GM23248 (cell line): ENCODE data around the gene ACAP3. TPM values are rescaled to one million over a fixed set of nuclear protein-coding genes. Genes with fewer than 3 reads are reported as not detected.
"Not testable (repeated sequence)": the region's sequence is repeated elsewhere in the genome, so short reads cannot be mapped to it uniquely, and the experiment has no call there.

ENCODE experiments used
- DNase-seq: peaks from one replicate; pipeline ENCODE4 v3.0.0-alpha.2; 2015
- H2AFZ ChIP-seq: fragments of 200-600 bp; sonication (generic); 2 replicates; pipeline ENCODE4 v1.6.1; 2016; ENCODE audit warnings: antibody characterized with exemption
- H3F3A ChIP-seq: fragments of 200-600 bp; sonication (generic); 2 replicates; pipeline ENCODE4 v1.6.1; 2016; ENCODE audit warnings: mild to moderate bottlenecking, antibody characterized with exemption, mixed run types; ENCODE audit not compliant: insufficient read depth
- H3K27ac ChIP-seq: fragments of 200-600 bp; sonication (generic); 2 replicates; pipeline ENCODE4 v1.5.1; 2016; ENCODE audit warnings: mild to moderate bottlenecking
- H3K27me3 ChIP-seq: fragments of 200-600 bp; sonication (generic); replicated peaks from 2 replicates; pipeline ENCODE4 v1.6.1; 2016; ENCODE audit warnings: mild to moderate bottlenecking; ENCODE audit not compliant: insufficient read depth
- H3K36me3 ChIP-seq: fragments of 200-600 bp; sonication (generic); 2 replicates; pipeline ENCODE4 v1.6.1; 2016; ENCODE audit warnings: low read depth, mild to moderate bottlenecking
- H3K4me1 ChIP-seq: fragments of 200-600 bp; sonication (generic); 2 replicates; pipeline ENCODE4 v1.6.1; 2016; ENCODE audit warnings: mild to moderate bottlenecking; ENCODE audit not compliant: insufficient read depth
- H3K4me2 ChIP-seq: fragments of 200-600 bp; sonication (generic); one replicate; pipeline ENCODE4 v1.6.1; 2016; ENCODE audit warnings: mild to moderate bottlenecking; ENCODE audit not compliant: unreplicated experiment
- H3K4me3 ChIP-seq: fragments of 200-600 bp; sonication (generic); 2 replicates; pipeline ENCODE4 v1.5.1; 2016; ENCODE audit warnings: mild to moderate bottlenecking
- H3K79me2 ChIP-seq: fragments of 200-600 bp; sonication (generic); 2 replicates; pipeline ENCODE4 v1.6.1; 2016; ENCODE audit warnings: mild to moderate bottlenecking; ENCODE audit not compliant: insufficient read depth
- H3K9ac ChIP-seq: fragments of 200-600 bp; sonication (generic); 2 replicates; pipeline ENCODE4 v1.6.1; 2016; ENCODE audit warnings: mild to moderate bottlenecking
- H3K9me2 ChIP-seq: fragments of 200-600 bp; sonication (generic); 2 replicates; pipeline ENCODE4 v1.6.1; 2016; ENCODE audit warnings: mixed run types, mild to moderate bottlenecking, moderate library complexity; ENCODE audit not compliant: insufficient read depth
- H3K9me3 ChIP-seq: fragments of 200-600 bp; sonication (generic); one replicate; pipeline ENCODE4 v1.6.1; 2017; ENCODE audit warnings: low read depth
- H4K20me1 ChIP-seq: fragments of 200-600 bp; sonication (generic); 2 replicates; pipeline ENCODE4 v1.6.0; 2016; ENCODE audit not compliant: insufficient read depth
- EZH2 ChIP-seq: fragments of 200-600 bp; sonication (generic); IDR thresholded peaks from 2 replicates; pipeline ENCODE4 v1.6.1; 2018; ENCODE audit warnings: antibody characterized with exemption, mild to moderate bottlenecking; ENCODE audit not compliant: insufficient read depth, poor library complexity, severe bottlenecking
- EZH2phosphoT487 ChIP-seq: fragments of 200-600 bp; sonication (generic); IDR thresholded peaks from 2 replicates; pipeline ENCODE4 v1.6.1; 2018; ENCODE audit warnings: antibody characterized with exemption, moderate library complexity, mild to moderate bottlenecking, low read depth; ENCODE audit not compliant: insufficient read depth
- WGBS, 2 experiments: methylation state at CpG; one replicate each; pipeline ENCODE4 v1.1.6; 2015 to 2017; ENCODE audit warnings: low lambda C conversion rate in 2 of 2, low coverage in 1 of 2; ENCODE audit errors: missing lambda C conversion rate in 2 of 2; 5-methylcytosine and 5-hydroxymethylcytosine counted together
- in situ Hi-C: fragments of 300-500 bp; cut with MboI; formaldehyde crosslinking; loops from 2 replicates; pipeline ENCODE4 v1.15.0; 2020
- polyA plus RNA-seq: library from polyadenylated mRNA; unstranded; fragments of >200 nt; fragmentation: Nextera tagmentation; extraction: Ambion mirVana; gene quantifications from 2 replicates; pipeline ENCODE4 v1.2.1, GENCODE V29; 2016
- total RNA-seq: library from RNA; depleted of rRNA; stranded (reverse); fragments of >200 nt; shearing (Covaris generic); gene quantifications from 2 replicates; pipeline ENCODE4 v1.2.3, GENCODE V29; 2014

Gene ACAP3
- total and polyA plus RNA-seq, 2 experiments from 2014 or later = 11.8 to 68.0 TPM

- Histone ChIP-seq H4K20me1 (no peaks in the 10 kb centered on the region), H3F3A (peaks cover 27% of the 10 kb centered on the region), H3K27me3 (no peaks in the 10 kb centered on the region), H3K27ac (no peak overlapping the region), H2AFZ (no peak overlapping the region), H3K36me3 (peaks cover 9% of the 10 kb centered on the region; the same call in 1 of the 2 replicates), H3K4me2 (no peak overlapping the region), H3K9ac (no peak overlapping the region), H3K9me3 (no peaks in the 10 kb centered on the region), H3K4me3 (no peak overlapping the region), H3K79me2 (peaks cover 84% of the 10 kb centered on the region), H3K9me2 (no peaks in the 10 kb centered on the region), H3K4me1 (peaks cover 16% of the 10 kb centered on the region)
- DNase-seq = no peak
- in situ Hi-C loops = no loop called here
- 91 to 93% methylated on average over 13 of the region's 13 CpGs for WGBS, 2 experiments
- TF ChIP-seq EZH2phosphoT487 (no peak), EZH2 (no peak)
Measured at GRCh38 chr1:1319646-1319941, 11.9 kb upstream of the ACAP3 start.

- Histone ChIP-seq H3K27me3 (no peaks in the 10 kb centered on the region), H3K79me2 (peaks cover 86% of the 10 kb centered on the region), H4K20me1 (no peaks in the 10 kb centered on the region), H3K27ac (peak overlapping the region; percentile 94), H3K9ac (peak overlapping the region; percentile 75), H3F3A (peaks cover 27% of the 10 kb centered on the region), H3K36me3 (peaks cover 9% of the 10 kb centered on the region; the same call in 1 of the 2 replicates), H3K4me1 (peaks cover 16% of the 10 kb centered on the region), H2AFZ (no peak overlapping the region), H3K4me3 (no peak overlapping the region), H3K4me2 (no peak overlapping the region), H3K9me3 (no peaks in the 10 kb centered on the region), H3K9me2 (no peaks in the 10 kb centered on the region)
- TF ChIP-seq EZH2 = no peak
- no peak for TF ChIP-seq EZH2phosphoT487
- in situ Hi-C loops = no loop called here
- WGBS, 2 experiments = 88 to 89% methylated on average over 36 of the region's 36 CpGs
- DNase-seq = no peak
Measured at GRCh38 chr1:1318777-1319645, 11.3 kb upstream of the ACAP3 start.

GRCh38 chr1:1318131-1318652 is 10.5 kb upstream of the ACAP3 start:
- Histone ChIP-seq H3K27ac (peak overlapping the region; percentile 94), H3K27me3 (no peaks in the 10 kb centered on the region), H2AFZ (no peak overlapping the region), H3K79me2 (peaks cover 88% of the 10 kb centered on the region), H3K36me3 (peaks cover 12% of the 10 kb centered on the region; the same call in 1 of the 2 replicates), H3F3A (peaks cover 27% of the 10 kb centered on the region), H3K9me2 (no peaks in the 10 kb centered on the region), H3K4me1 (peaks cover 12% of the 10 kb centered on the region), H3K9ac (peak overlapping the region; percentile 75), H4K20me1 (no peaks in the 10 kb centered on the region), H3K4me3 (no peak overlapping the region), H3K9me3 (no peaks in the 10 kb centered on the region), H3K4me2 (no peak overlapping the region)
- no peak for TF ChIP-seq EZH2phosphoT487
- no peak for TF ChIP-seq EZH2
- in situ Hi-C loops = no loop called here
- WGBS, 2 experiments = 32% methylated on average over 9 of the region's 9 CpGs
- peak; percentile 96 for DNase-seq

GRCh38 chr1:1317420-1317819 is 9.7 kb upstream of the ACAP3 start:
- Histone ChIP-seq H3K4me1 (peaks cover 12% of the 10 kb centered on the region), H3F3A (peaks cover 27% of the 10 kb centered on the region), H3K4me2 (no peak overlapping the region), H3K36me3 (peaks cover 16% of the 10 kb centered on the region; the same call in 1 of the 2 replicates), H4K20me1 (no peaks in the 10 kb centered on the region), H3K9me2 (no peaks in the 10 kb centered on the region), H3K4me3 (no peak overlapping the region), H3K79me2 (peaks cover 82% of the 10 kb centered on the region), H3K9ac (peak overlapping the region; percentile 65), H3K9me3 (no peaks in the 10 kb centered on the region), H3K27me3 (no peaks in the 10 kb centered on the region), H3K27ac (peak overlapping the region; percentile 94), H2AFZ (no peak overlapping the region)
- WGBS, 2 experiments = 94 to 96% methylated on average over 6 of the region's 6 CpGs
- TF ChIP-seq EZH2 (no peak), EZH2phosphoT487 (no peak)
- no peak for DNase-seq
- in situ Hi-C loops = no loop called here

GRCh38 chr1:1316199-1316598 is 8.5 kb upstream of the ACAP3 start:
- H3K9me2 ChIP-seq, DNase-seq, H3K27me3 ChIP-seq, H3K9ac ChIP-seq, H4K20me1 ChIP-seq, H3K27ac ChIP-seq, H3K4me3 ChIP-seq, H3K9me3 ChIP-seq, in situ Hi-C loops, H3K4me2 ChIP-seq, H2AFZ ChIP-seq: not testable (repeated sequence)
- peaks cover 12% of the 10 kb centered on the region for H3K4me1 ChIP-seq
- peaks cover 27% of the 10 kb centered on the region for H3F3A ChIP-seq
- WGBS, 2 experiments = 92 to 96% methylated on average over 8 of the region's 8 CpGs
- H3K36me3 ChIP-seq = peaks cover 16% of the 10 kb centered on the region; the same call in 1 of the 2 replicates
- peaks cover 71% of the 10 kb centered on the region for H3K79me2 ChIP-seq
